ENCODE data around the gene ENTPD5.

ENTPD5 gene

DNA sequence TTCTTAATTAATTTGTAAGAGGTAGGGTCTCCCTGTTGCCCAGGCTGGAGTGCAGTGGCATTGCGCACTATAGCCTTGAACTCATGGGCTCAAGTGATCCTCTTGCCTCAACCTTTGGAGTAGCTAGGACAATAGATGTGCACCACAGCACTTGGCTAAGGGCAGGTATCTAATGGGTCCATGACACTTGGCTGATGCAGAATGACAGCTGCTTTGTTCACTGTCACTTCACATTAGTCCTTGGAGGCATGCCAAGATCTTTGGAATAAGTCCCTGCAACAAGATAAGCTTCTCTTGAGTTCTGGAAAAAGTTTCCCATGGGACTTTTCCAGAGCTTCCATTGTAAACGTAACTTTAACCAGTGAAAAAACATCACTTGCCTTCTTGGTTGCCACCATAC, 45.6 kb downstream of the ENTPD5 start:
- no peaks in the 10 kb centered on the region for H3K79me2 ChIP-seq (ENCODE audit: insufficient read depth, low read length)
- H3K9me3 ChIP-seq (ENCODE audit: insufficient read depth, low read length), result no peaks in the 10 kb centered on the region
- H3K27ac ChIP-seq (ENCODE audit: low read depth, low read length), result no peak overlapping the region

GRCh38 chr14:73968885-73969284, 50.2 kb downstream of the ENTPD5 start:
- TF ChIP-seq EZH2phosphoT487 (conservative IDR thresholded peaks at IDR 0.05; ENCODE audit: low read length), result no peak
- TF ChIP-seq, protein P1, sequence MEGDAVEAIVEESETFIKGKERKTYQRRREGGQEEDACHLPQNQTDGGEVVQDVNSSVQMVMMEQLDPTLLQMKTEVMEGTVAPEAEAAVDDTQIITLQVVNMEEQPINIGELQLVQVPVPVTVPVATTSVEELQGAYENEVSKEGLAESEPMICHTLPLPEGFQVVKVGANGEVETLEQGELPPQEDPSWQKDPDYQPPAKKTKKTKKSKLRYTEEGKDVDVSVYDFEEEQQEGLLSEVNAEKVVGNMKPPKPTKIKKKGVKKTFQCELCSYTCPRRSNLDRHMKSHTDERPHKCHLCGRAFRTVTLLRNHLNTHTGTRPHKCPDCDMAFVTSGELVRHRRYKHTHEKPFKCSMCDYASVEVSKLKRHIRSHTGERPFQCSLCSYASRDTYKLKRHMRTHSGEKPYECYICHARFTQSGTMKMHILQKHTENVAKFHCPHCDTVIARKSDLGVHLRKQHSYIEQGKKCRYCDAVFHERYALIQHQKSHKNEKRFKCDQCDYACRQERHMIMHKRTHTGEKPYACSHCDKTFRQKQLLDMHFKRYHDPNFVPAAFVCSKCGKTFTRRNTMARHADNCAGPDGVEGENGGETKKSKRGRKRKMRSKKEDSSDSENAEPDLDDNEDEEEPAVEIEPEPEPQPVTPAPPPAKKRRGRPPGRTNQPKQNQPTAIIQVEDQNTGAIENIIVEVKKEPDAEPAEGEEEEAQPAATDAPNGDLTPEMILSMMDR (IDR thresholded peaks at IDR 0.05; ENCODE audit: insufficient read depth, low read length, poor library complexity, severe bottlenecking), result no peak

More for the DNA sequence above, 45.6 kb downstream of the ENTPD5 start:
- no peak overlapping the region for H3K4me2 ChIP-seq (ENCODE audit: low read depth, low read length, poor library complexity, severe bottlenecking)
- no peaks in the 10 kb centered on the region for H3F3A ChIP-seq (ENCODE audit: insufficient read depth)
- H4K20me1 ChIP-seq (ENCODE audit: low read depth, low read length), result no peaks in the 10 kb centered on the region
- no peak overlapping the region for H3K9ac ChIP-seq (ENCODE audit: low read length)
- TF ChIP-seq, protein P1 (IDR thresholded peaks at IDR 0.05; ENCODE audit: insufficient read depth, low read length, poor library complexity, severe bottlenecking), result no peak
- no peak for TF ChIP-seq EZH2phosphoT487 (conservative IDR thresholded peaks at IDR 0.05; ENCODE audit: low read length)
- H3K9me2 ChIP-seq (replicated peaks; ENCODE audit: insufficient read depth, low read length), result no peaks in the 10 kb centered on the region
- no peaks in the 10 kb centered on the region for H3K36me3 ChIP-seq (ENCODE audit: low read length)
- H2AFZ ChIP-seq (ENCODE audit: low read depth, low read length, severe bottlenecking), result no peak overlapping the region
- H3K27me3 ChIP-seq (ENCODE audit: low read length), result no peaks in the 10 kb centered on the region
- no peak overlapping the region for H3K4me3 ChIP-seq (ENCODE audit: insufficient read depth, low read length, poor library complexity, severe bottlenecking)

DNA sequence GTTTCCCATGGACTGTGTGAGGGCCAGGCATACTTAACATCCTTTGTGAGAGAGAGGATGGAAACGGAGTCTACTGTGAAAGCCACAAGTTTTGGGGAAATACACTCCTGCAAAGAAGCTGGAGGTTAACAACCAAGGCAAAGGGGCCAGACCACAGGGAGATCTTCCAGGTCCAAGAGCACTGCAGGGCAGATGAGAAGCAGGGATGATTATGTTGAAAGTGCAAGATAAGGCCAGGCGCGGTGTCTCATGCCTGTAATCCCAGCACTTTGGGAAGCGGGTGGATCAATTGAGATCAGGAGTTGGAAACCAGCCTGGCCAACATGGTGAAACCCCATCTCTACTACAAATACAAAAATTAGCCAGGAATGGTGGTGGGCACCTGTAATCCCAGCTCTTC, 53.9 kb downstream of the ENTPD5 start:
- no peaks in the 10 kb centered on the region for H3K9me2 ChIP-seq (replicated peaks; ENCODE audit: insufficient read depth, low read length)
- no peaks in the 10 kb centered on the region for H3K9me3 ChIP-seq (ENCODE audit: insufficient read depth, low read length)
- no peaks in the 10 kb centered on the region for H3K79me2 ChIP-seq (ENCODE audit: insufficient read depth, low read length)
- H4K20me1 ChIP-seq (ENCODE audit: low read depth, low read length), result no peaks in the 10 kb centered on the region
- H3K9ac ChIP-seq (ENCODE audit: low read length), result no peak overlapping the region
- no peak overlapping the region for H3K4me3 ChIP-seq (ENCODE audit: insufficient read depth, low read length, poor library complexity, severe bottlenecking)
- TF ChIP-seq, protein P1 (IDR thresholded peaks at IDR 0.05; ENCODE audit: insufficient read depth, low read length, poor library complexity, severe bottlenecking), result no peak
- no peak for TF ChIP-seq EZH2phosphoT487 (conservative IDR thresholded peaks at IDR 0.05; ENCODE audit: low read length)
- no peaks in the 10 kb centered on the region for H3K27me3 ChIP-seq (ENCODE audit: low read length)
- H3F3A ChIP-seq (ENCODE audit: insufficient read depth), result no peaks in the 10 kb centered on the region; the same call in 1 of the 2 replicates
- H3K27ac ChIP-seq (ENCODE audit: low read depth, low read length), result no peak overlapping the region
- no peak overlapping the region for H3K4me2 ChIP-seq (ENCODE audit: low read depth, low read length, poor library complexity, severe bottlenecking)
- H3K36me3 ChIP-seq (ENCODE audit: low read length), result peaks cover 4% of the 10 kb centered on the region; the same call in 1 of the 2 replicates
- no peak overlapping the region for H2AFZ ChIP-seq (ENCODE audit: low read depth, low read length, severe bottlenecking)

More at GRCh38 chr14:73968885-73969284, 50.2 kb downstream of the ENTPD5 start:
- Histone ChIP-seq H3K36me3 (ENCODE audit: low read length) (no peaks in the 10 kb centered on the region), H2AFZ (ENCODE audit: low read depth, low read length, severe bottlenecking) (no peak overlapping the region), H3K9me2 (replicated peaks; ENCODE audit: insufficient read depth, low read length) (no peaks in the 10 kb centered on the region), H3F3A (ENCODE audit: insufficient read depth) (no peaks in the 10 kb centered on the region), H4K20me1 (ENCODE audit: low read depth, low read length) (no peaks in the 10 kb centered on the region), H3K27ac (ENCODE audit: low read depth, low read length) (no peak overlapping the region), H3K4me2 (ENCODE audit: low read depth, low read length, poor library complexity, severe bottlenecking) (no peak overlapping the region), H3K27me3 (ENCODE audit: low read length) (no peaks in the 10 kb centered on the region), H3K79me2 (ENCODE audit: insufficient read depth, low read length) (no peaks in the 10 kb centered on the region), H3K9me3 (ENCODE audit: insufficient read depth, low read length) (no peaks in the 10 kb centered on the region), H3K9ac (ENCODE audit: low read length) (no peak overlapping the region), H3K4me3 (ENCODE audit: insufficient read depth, low read length, poor library complexity, severe bottlenecking) (no peak overlapping the region)
